ENCODE measurements around the gene CAND2. TPM values are rescaled to one million over a fixed set of nuclear protein-coding genes. Genes with fewer than 3 reads are reported as not detected.

CAND2 gene
- total and polyA plus RNA-seq, 2 donors (not counting 1 experiment from before 2014, with no cell fraction given), result 2.5 to 16.7 TPM

DNA sequence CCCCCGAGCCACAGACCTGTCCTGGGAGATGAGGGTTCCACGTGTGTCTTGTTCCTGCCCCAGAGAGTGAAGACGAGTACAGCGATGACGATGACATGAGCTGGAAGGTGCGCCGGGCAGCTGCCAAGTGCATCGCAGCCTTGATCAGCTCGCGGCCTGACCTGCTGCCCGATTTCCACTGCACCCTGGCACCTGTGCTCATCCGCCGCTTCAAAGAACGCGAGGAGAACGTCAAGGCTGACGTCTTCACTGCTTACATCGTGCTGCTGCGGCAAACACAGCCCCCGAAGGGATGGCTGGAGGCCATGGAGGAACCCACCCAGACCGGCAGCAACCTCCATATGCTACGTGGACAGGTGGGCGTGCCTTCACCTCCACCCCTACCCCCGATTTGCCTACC, 18.6 kb downstream of the CAND2 start:
- no peaks in the 10 kb centered on the region for H3K9me3 ChIP-seq (ENCODE audit: control insufficient read depth, insufficient read depth, low read depth, low read length)
- H3K4me1 ChIP-seq (ENCODE audit: control insufficient read depth, extremely low read depth, insufficient read depth, low read length), result no peaks in the 10 kb centered on the region
- H3K4me3 ChIP-seq (replicated peaks in 1 of 4; ENCODE audit: control extremely low read depth in 1 of 4, insufficient read depth in 1 of 4, low read depth in 3 of 4, low read length in 4 of 4), result no peak overlapping the region
- no peaks in the 10 kb centered on the region for H3K79me2 ChIP-seq (ENCODE audit: control insufficient read depth, insufficient read depth, low read length)
- H3K27ac ChIP-seq (ENCODE audit: insufficient read depth, low read length), result no peak overlapping the region
- H3K27me3 ChIP-seq (ENCODE audit: control insufficient read depth, insufficient read depth, low read length), result no peaks in the 10 kb centered on the region
- DNase-seq (ENCODE audit: low read depth in 2 of 2), result no peak
- H3K9ac ChIP-seq (ENCODE audit: insufficient read depth, low read length), result no peak overlapping the region
- no peak overlapping the region for H3K4me2 ChIP-seq (ENCODE audit: extremely low read depth, insufficient read depth, low read length)
- no peaks in the 10 kb centered on the region for H4K20me1 ChIP-seq (ENCODE audit: control insufficient read depth, extremely low read depth, insufficient read depth, low read length)
- H3K36me3 ChIP-seq (ENCODE audit: control insufficient read depth, insufficient read depth, low read length), result peaks cover 3% of the 10 kb centered on the region
- H2AFZ ChIP-seq (ENCODE audit: low read length), result no peak overlapping the region
- TF ChIP-seq EZH2 (IDR thresholded peaks at IDR 0.05; ENCODE audit: low read length, missing control alignments), result no peak
- no peak for TF ChIP-seq CTCF (conservative IDR thresholded peaks at IDR 0.05 in 1 of 2, IDR thresholded peaks at IDR 0.05 in 1 of 2; ENCODE audit: low read depth in 1 of 2, low read length in 2 of 2)

DNA sequence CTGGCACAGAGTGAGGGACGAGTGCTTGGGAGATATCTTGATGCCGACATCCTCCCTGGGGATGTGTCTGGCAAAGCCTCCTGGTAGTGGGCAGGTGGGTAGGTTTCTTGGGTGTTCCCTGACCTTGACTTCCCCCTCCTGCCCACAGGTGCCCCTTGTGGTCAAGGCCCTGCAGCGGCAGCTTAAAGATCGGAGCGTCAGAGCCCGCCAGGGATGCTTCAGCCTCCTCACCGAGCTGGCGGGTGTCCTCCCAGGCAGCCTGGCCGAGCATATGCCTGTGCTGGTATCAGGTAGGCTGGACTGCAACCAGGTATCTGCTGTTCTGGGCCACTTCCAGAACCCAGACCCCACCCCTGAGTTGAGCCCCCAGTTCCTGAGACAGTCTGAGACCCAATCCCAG, 19.2 kb downstream of the CAND2 start:
- DNase-seq (ENCODE audit: low read depth in 2 of 2), result no peak
- H3K4me3 ChIP-seq (replicated peaks in 1 of 4; ENCODE audit: control extremely low read depth in 1 of 4, insufficient read depth in 1 of 4, low read depth in 3 of 4, low read length in 4 of 4), result no peak overlapping the region
- H3K9me3 ChIP-seq (ENCODE audit: control insufficient read depth, insufficient read depth, low read depth, low read length), result no peaks in the 10 kb centered on the region
- TF ChIP-seq CTCF (conservative IDR thresholded peaks at IDR 0.05 in 1 of 2, IDR thresholded peaks at IDR 0.05 in 1 of 2; ENCODE audit: low read depth in 1 of 2, low read length in 2 of 2) (no peak), EZH2 (IDR thresholded peaks at IDR 0.05; ENCODE audit: low read length, missing control alignments) (no peak)
- no peaks in the 10 kb centered on the region for H3K27me3 ChIP-seq (ENCODE audit: control insufficient read depth, insufficient read depth, low read length)
- H3K9ac ChIP-seq (ENCODE audit: insufficient read depth, low read length), result no peak overlapping the region
- no peaks in the 10 kb centered on the region for H3K4me1 ChIP-seq (ENCODE audit: control insufficient read depth, extremely low read depth, insufficient read depth, low read length)
- peaks cover 3% of the 10 kb centered on the region for H3K36me3 ChIP-seq (ENCODE audit: control insufficient read depth, insufficient read depth, low read length)
- H3K79me2 ChIP-seq (ENCODE audit: control insufficient read depth, insufficient read depth, low read length), result no peaks in the 10 kb centered on the region
- H3K27ac ChIP-seq (ENCODE audit: insufficient read depth, low read length), result no peak overlapping the region
- no peak overlapping the region for H3K4me2 ChIP-seq (ENCODE audit: extremely low read depth, insufficient read depth, low read length)
- no peaks in the 10 kb centered on the region for H4K20me1 ChIP-seq (ENCODE audit: control insufficient read depth, extremely low read depth, insufficient read depth, low read length)
- H2AFZ ChIP-seq (ENCODE audit: low read length), result no peak overlapping the region

GRCh38 chr3:12816521-12817342, 20.3 kb downstream of the CAND2 start:
- Histone ChIP-seq H3K4me2 (ENCODE audit: extremely low read depth, insufficient read depth, low read length) (no peak overlapping the region), H3K9me3 (ENCODE audit: control insufficient read depth, insufficient read depth, low read depth, low read length) (no peaks in the 10 kb centered on the region), H3K4me3 (replicated peaks in 1 of 4; ENCODE audit: control extremely low read depth in 1 of 4, insufficient read depth in 1 of 4, low read depth in 3 of 4, low read length in 4 of 4) (no peak overlapping the region), H3K79me2 (ENCODE audit: control insufficient read depth, insufficient read depth, low read length) (no peaks in the 10 kb centered on the region), H3K36me3 (ENCODE audit: control insufficient read depth, insufficient read depth, low read length) (peaks cover 3% of the 10 kb centered on the region), H3K4me1 (ENCODE audit: control insufficient read depth, extremely low read depth, insufficient read depth, low read length) (no peaks in the 10 kb centered on the region), H2AFZ (ENCODE audit: low read length) (no peak overlapping the region), H4K20me1 (ENCODE audit: control insufficient read depth, extremely low read depth, insufficient read depth, low read length) (no peaks in the 10 kb centered on the region), H3K27me3 (ENCODE audit: control insufficient read depth, insufficient read depth, low read length) (no peaks in the 10 kb centered on the region), H3K27ac (ENCODE audit: insufficient read depth, low read length) (no peak overlapping the region), H3K9ac (ENCODE audit: insufficient read depth, low read length) (no peak overlapping the region)
- no peak for DNase-seq (ENCODE audit: low read depth in 2 of 2)
- no peak for TF ChIP-seq EZH2 (IDR thresholded peaks at IDR 0.05; ENCODE audit: low read length, missing control alignments)
- TF ChIP-seq CTCF (conservative IDR thresholded peaks at IDR 0.05 in 1 of 2, IDR thresholded peaks at IDR 0.05 in 1 of 2; ENCODE audit: low read depth in 1 of 2, low read length in 2 of 2), result no peak

All from fibroblast of lung (primary cell).